Activated naive CD4-positive, alpha-beta T cell treated with anti-CD3 and anti-CD28 coated beads, Interleukin-2, amount 10 ng/mL, durations not matched to agents 7 days and 5 days (primary cell): ENCODE measurements around the gene NSMCE1.
A peak's percentile ranks its signal among the peaks of the same experiment; 100 is the strongest.

ENCODE experiments used
- CTCF ChIA-PET: fragments of 350-600 bp; sonication (Branson Sonifier 250); formaldehyde crosslinking; loops from one replicate; lab custom pipeline; 2021; ENCODE audit warnings: antibody characterized with exemption; lab: Charles Lee
- DNase-seq: peaks from one replicate; pipeline ENCODE4 v3.0.0-alpha.2; 2020
- H3K27ac Mint-ChIP-seq: one replicate; pipeline ENCODE4 v1.8.0; 2021; ENCODE audit warnings: mild to moderate bottlenecking, moderate library complexity, mixed read lengths
- H3K27me3 Mint-ChIP-seq: one replicate; pipeline ENCODE4 v1.8.0; 2021; ENCODE audit warnings: mild to moderate bottlenecking, mixed read lengths
- H3K36me3 Mint-ChIP-seq: one replicate; pipeline ENCODE4 v1.8.0; 2021; ENCODE audit warnings: mixed read lengths
- H3K4me1 Mint-ChIP-seq: one replicate; pipeline ENCODE4 v1.8.0; 2021; ENCODE audit warnings: mixed read lengths
- H3K4me3 Mint-ChIP-seq: one replicate; pipeline ENCODE4 v1.8.0; 2021; ENCODE audit warnings: mild to moderate bottlenecking, moderate library complexity, mixed read lengths
- H3K9me3 Mint-ChIP-seq: one replicate; pipeline ENCODE4 v1.8.0; 2021; ENCODE audit warnings: mixed read lengths

NSMCE1 gene

GRCh38 chr16:27239906-27240655, 28.5 kb downstream of the NSMCE1 start:
- CTCF ChIA-PET: interaction anchor here (1.0 kb wide), 1 partner anchor 79 kb away, joined by 3 read pairs; no protein-coding TSS in a partner anchor
- Mint-ChIP-seq H3K36me3 (peaks cover 42% of the 10 kb centered on the region), H3K4me1 (peaks cover 91% of the 10 kb centered on the region), H3K27me3 (no peaks in the 10 kb centered on the region), H3K9me3 (no peaks in the 10 kb centered on the region), H3K4me3 (no peak overlapping the region), H3K27ac (peak overlapping the region; percentile 57)
- peak; percentile 16 for DNase-seq

- Mint-ChIP-seq H3K27ac (peak overlapping the region; percentile 99), H3K27me3 (no peaks in the 10 kb centered on the region), H3K36me3 (peaks cover 42% of the 10 kb centered on the region), H3K4me3 (no peak overlapping the region), H3K9me3 (no peaks in the 10 kb centered on the region), H3K4me1 (peaks cover 92% of the 10 kb centered on the region)
- DNase-seq: peak; percentile 12
- CTCF ChIA-PET: interaction anchor here (0.7 to 10.2 kb wide), 3 partner anchors 10 to 129 kb away, joined by 3 to 159 read pairs (median 9); no protein-coding TSS in a partner anchor
Measured at GRCh38 chr16:27239026-27239425, 29.5 kb downstream of the NSMCE1 start.

GRCh38 chr16:27238591-27238990, 30.0 kb downstream of the NSMCE1 start:
- CTCF ChIA-PET: interaction anchor here (0.7 to 10.2 kb wide), 3 partner anchors 11 to 129 kb away, joined by 3 to 159 read pairs (median 9); no protein-coding TSS in a partner anchor
- DNase-seq: peak; percentile 18
- no peaks in the 10 kb centered on the region for H3K27me3 Mint-ChIP-seq
- H3K27ac Mint-ChIP-seq: peak overlapping the region; percentile 99
- H3K4me1 Mint-ChIP-seq: peaks cover 92% of the 10 kb centered on the region
- H3K4me3 Mint-ChIP-seq: no peak overlapping the region
- no peaks in the 10 kb centered on the region for H3K9me3 Mint-ChIP-seq
- peaks cover 41% of the 10 kb centered on the region for H3K36me3 Mint-ChIP-seq

GRCh38 chr16:27238016-27238587, 30.5 kb downstream of the NSMCE1 start:
- Mint-ChIP-seq H3K4me3 (peak overlapping the region; percentile 59), H3K9me3 (no peaks in the 10 kb centered on the region), H3K27ac (peak overlapping the region; percentile 99), H3K27me3 (no peaks in the 10 kb centered on the region), H3K4me1 (peaks cover 92% of the 10 kb centered on the region), H3K36me3 (peaks cover 45% of the 10 kb centered on the region)
- peak; percentile 33 for DNase-seq
- CTCF ChIA-PET: interaction anchor here (0.7 to 10.2 kb wide), 5 partner anchors 11 to 132 kb away, joined by 3 to 159 read pairs (median 9); no protein-coding TSS in a partner anchor

GRCh38 chr16:27237219-27238015, 31.2 kb downstream of the NSMCE1 start:
- CTCF ChIA-PET: interaction anchor here (0.6 to 10.2 kb wide), 9 partner anchors 8 to 138 kb away, joined by 3 to 159 read pairs (median 3); partner anchors contain the start of genes KDM8 and NSMCE1
- H3K27me3 Mint-ChIP-seq: no peaks in the 10 kb centered on the region
- H3K27ac Mint-ChIP-seq: peak overlapping the region; percentile 99
- no peaks in the 10 kb centered on the region for H3K9me3 Mint-ChIP-seq
- peaks cover 92% of the 10 kb centered on the region for H3K4me1 Mint-ChIP-seq
- H3K36me3 Mint-ChIP-seq: peaks cover 48% of the 10 kb centered on the region
- peak; percentile 82 for DNase-seq
- H3K4me3 Mint-ChIP-seq: peak overlapping the region; percentile 59

- Mint-ChIP-seq H3K36me3 (peaks cover 50% of the 10 kb centered on the region), H3K4me1 (peaks cover 92% of the 10 kb centered on the region)
Measured at GRCh38 chr16:27236635-27237218, 31.8 kb downstream of the NSMCE1 start.

GRCh38 chr16:27235938-27236245, 32.7 kb downstream of the NSMCE1 start:
- H3K9me3 Mint-ChIP-seq: no peaks in the 10 kb centered on the region
- peak overlapping the region; percentile 99 for H3K27ac Mint-ChIP-seq
- H3K4me3 Mint-ChIP-seq: peak overlapping the region; percentile 74
- CTCF ChIA-PET: interaction anchor here (0.9 to 10.2 kb wide), 15 partner anchors 8 to 219 kb away, joined by 3 to 159 read pairs (median 8); partner anchors contain the start of gene NSMCE1
- no peak for DNase-seq
- H3K27me3 Mint-ChIP-seq: no peaks in the 10 kb centered on the region
- peaks cover 47% of the 10 kb centered on the region for H3K36me3 Mint-ChIP-seq
- peaks cover 94% of the 10 kb centered on the region for H3K4me1 Mint-ChIP-seq

More at GRCh38 chr16:27236635-27237218, 31.8 kb downstream of the NSMCE1 start:
- CTCF ChIA-PET: interaction anchor here (0.6 to 10.2 kb wide), 11 partner anchors 9 to 139 kb away, joined by 3 to 159 read pairs (median 3); partner anchors contain the start of genes KDM8 and NSMCE1
- Mint-ChIP-seq H3K4me3 (peak overlapping the region; percentile 59), H3K27ac (peak overlapping the region; percentile 99), H3K9me3 (no peaks in the 10 kb centered on the region), H3K27me3 (no peaks in the 10 kb centered on the region)
- no peak for DNase-seq

GRCh38 chr16:27235055-27235937, 33.3 kb downstream of the NSMCE1 start:
- CTCF ChIA-PET: interaction anchor here (0.8 to 10.2 kb wide), 37 partner anchors 9 to 230 kb away, joined by 3 to 159 read pairs (median 5); partner anchors contain the start of genes KDM8 and NSMCE1
- Mint-ChIP-seq H3K4me3 (peak overlapping the region; percentile 74), H3K36me3 (peaks cover 52% of the 10 kb centered on the region)

GRCh38 chr16:27234603-27235002, 34.0 kb downstream of the NSMCE1 start:
- no peaks in the 10 kb centered on the region for H3K9me3 Mint-ChIP-seq
- peaks cover 99% of the 10 kb centered on the region for H3K4me1 Mint-ChIP-seq
- no peaks in the 10 kb centered on the region for H3K27me3 Mint-ChIP-seq
- CTCF ChIA-PET: interaction anchor here (0.7 to 10.2 kb wide), 37 partner anchors 10 to 230 kb away, joined by 3 to 159 read pairs (median 5); partner anchors contain the start of genes KDM8 and NSMCE1
- H3K27ac Mint-ChIP-seq: peak overlapping the region; percentile 99
- H3K36me3 Mint-ChIP-seq: peaks cover 51% of the 10 kb centered on the region
- peak overlapping the region; percentile 74 for H3K4me3 Mint-ChIP-seq
- no peak for DNase-seq

More at GRCh38 chr16:27235055-27235937, 33.3 kb downstream of the NSMCE1 start:
- H3K27me3 Mint-ChIP-seq: no peaks in the 10 kb centered on the region
- peak overlapping the region; percentile 99 for H3K27ac Mint-ChIP-seq
- H3K9me3 Mint-ChIP-seq: no peaks in the 10 kb centered on the region
- H3K4me1 Mint-ChIP-seq: peaks cover 99% of the 10 kb centered on the region
- peak; percentile 97 for DNase-seq

GRCh38 chr16:27234171-27234570, 34.4 kb downstream of the NSMCE1 start:
- CTCF ChIA-PET: interaction anchor here (0.6 to 10.2 kb wide), 33 partner anchors 10 to 231 kb away, joined by 3 to 159 read pairs (median 5); partner anchors contain the start of genes KDM8 and NSMCE1
- no peak for DNase-seq
- peak overlapping the region; percentile 74 for H3K4me3 Mint-ChIP-seq
- H3K4me1 Mint-ChIP-seq: peaks cover 99% of the 10 kb centered on the region
- H3K9me3 Mint-ChIP-seq: no peaks in the 10 kb centered on the region
- no peaks in the 10 kb centered on the region for H3K27me3 Mint-ChIP-seq
- peak overlapping the region; percentile 99 for H3K27ac Mint-ChIP-seq
- H3K36me3 Mint-ChIP-seq: peaks cover 52% of the 10 kb centered on the region

- no peaks in the 10 kb centered on the region for H3K27me3 Mint-ChIP-seq
- DNase-seq: no peak
- peaks cover 54% of the 10 kb centered on the region for H3K36me3 Mint-ChIP-seq
- peak overlapping the region; percentile 74 for H3K4me3 Mint-ChIP-seq
- no peaks in the 10 kb centered on the region for H3K9me3 Mint-ChIP-seq
- H3K4me1 Mint-ChIP-seq: peaks cover 99% of the 10 kb centered on the region
- peak overlapping the region; percentile 99 for H3K27ac Mint-ChIP-seq
- CTCF ChIA-PET: interaction anchor here (0.6 to 10.2 kb wide), 24 partner anchors 10 to 223 kb away, joined by 3 to 159 read pairs (median 8); partner anchors contain the start of genes KDM8 and NSMCE1
Measured at GRCh38 chr16:27233731-27234130, 34.8 kb downstream of the NSMCE1 start.

- H3K36me3 Mint-ChIP-seq: peaks cover 53% of the 10 kb centered on the region
- no peaks in the 10 kb centered on the region for H3K9me3 Mint-ChIP-seq
- H3K4me1 Mint-ChIP-seq: peaks cover 95% of the 10 kb centered on the region
- H3K4me3 Mint-ChIP-seq: peak overlapping the region; percentile 56
- no peak for DNase-seq
- H3K27me3 Mint-ChIP-seq: no peaks in the 10 kb centered on the region
- peak overlapping the region; percentile 99 for H3K27ac Mint-ChIP-seq
- CTCF ChIA-PET: interaction anchor here (0.7 to 10.2 kb wide), 10 partner anchors 33 to 224 kb away, joined by 3 to 159 read pairs (median 23); partner anchors contain the start of gene NSMCE1
Measured at GRCh38 chr16:27232901-27233625, 35.5 kb downstream of the NSMCE1 start.
